SKM-1 (cell line): ENCODE measurements around the gene ALOX15B.

ENCODE experiments used
- DNase-seq: peaks from one replicate; lab custom pipeline; 2025; ENCODE audit not compliant: unreplicated experiment; lab: John Stamatoyannopoulos, UW

The ALOX15B gene

GRCh38 chr17:8079291-8080207 is 40.7 kb downstream of the ALOX15B start:
- peak; percentile 31 for DNase-seq

GRCh38 chr17:8080208-8080798 is 41.4 kb downstream of the ALOX15B start:
- DNase-seq = no peak

- DNase-seq = no peak
These were observed 42.0 kb downstream of the ALOX15B start for GRCh38 chr17:8080799-8081219.

GRCh38 chr17:8081876-8082275 is 43.0 kb downstream of the ALOX15B start:
- DNase-seq = no peak

- no peak for DNase-seq
These were observed 43.4 kb downstream of the ALOX15B start for GRCh38 chr17:8082292-8082691.

- no peak for DNase-seq
These were observed 45.4 kb downstream of the ALOX15B start for GRCh38 chr17:8084250-8084649.

GRCh38 chr17:8087075-8087951 is 48.5 kb downstream of the ALOX15B start, which contains the start of gene ALOX12B:
TSS of gene ALOX12B (minus strand) at chr17:8087716. CDS start at chr17:8087442, 274 bp downstream.
- no peak for DNase-seq

- DNase-seq = no peak
These were observed 49.0 kb downstream of the ALOX15B start for GRCh38 chr17:8087952-8088230.

GRCh38 chr17:8089728-8090127 is 50.9 kb downstream of the ALOX15B start:
- no peak for DNase-seq

GRCh38 chr17:8091033-8091687 is 52.3 kb downstream of the ALOX15B start:
- DNase-seq = no peak

- no peak for DNase-seq
These were observed 56.5 kb downstream of the ALOX15B start for GRCh38 chr17:8095361-8095760.

- DNase-seq = no peak
These were observed 57.7 kb downstream of the ALOX15B start for GRCh38 chr17:8096541-8096940.
